Neural progenitor cell (in vitro differentiated cells): ENCODE results near the gene TXNRD3. TPM values are rescaled to one million over a fixed set of nuclear protein-coding genes. Genes with fewer than 3 reads are reported as not detected.

Source experiments
- DNase-seq: peaks from one replicate; pipeline ENCODE4 v3.0.0-alpha.2; 2016; ENCODE audit warnings: low spot score
- H2AFZ ChIP-seq: fragments of 200-600 bp; sonication (generic); replicated peaks from 2 replicates; pipeline ENCODE4 v1.6.1; 2016; ENCODE audit warnings: antibody characterized with exemption
- H3F3A ChIP-seq: fragments of 200-600 bp; sonication (generic); 2 replicates; pipeline ENCODE4 v1.6.1; 2016; ENCODE audit warnings: antibody characterized with exemption, low read depth
- H3K27ac ChIP-seq: fragments of 200-600 bp; sonication (generic); 2 replicates; pipeline ENCODE4 v1.5.1; 2016; ENCODE audit warnings: mild to moderate bottlenecking
- H3K27me3 ChIP-seq: fragments of 200-600 bp; sonication (generic); 2 replicates; pipeline ENCODE4 v1.6.1; 2016; ENCODE audit warnings: mild to moderate bottlenecking, moderate library complexity
- H3K36me3 ChIP-seq: fragments of 200-600 bp; sonication (generic); 2 replicates; pipeline ENCODE4 v1.5.1; 2016
- H3K4me1 ChIP-seq: fragments of 200-600 bp; sonication (generic); 2 replicates; pipeline ENCODE4 v1.6.1; 2016; ENCODE audit warnings: mixed run types
- H3K4me2 ChIP-seq: fragments of 200-600 bp; sonication (generic); 2 replicates; pipeline ENCODE4 v1.6.1; 2016
- H3K4me3 ChIP-seq: fragments of 200-600 bp; sonication (generic); 2 replicates; pipeline ENCODE4 v1.5.1; 2016
- H3K79me2 ChIP-seq: fragments of 200-600 bp; sonication (generic); 2 replicates; pipeline ENCODE4 v1.6.1; 2016; ENCODE audit warnings: low read depth
- H3K9ac ChIP-seq: fragments of 200-600 bp; sonication (generic); 2 replicates; pipeline ENCODE4 v1.6.1; 2016
- H3K9me3 ChIP-seq: fragments of 200-600 bp; sonication (generic); 2 replicates; pipeline ENCODE4 v1.5.1; 2016; ENCODE audit warnings: low read depth
- H4K20me1 ChIP-seq: fragments of 200-600 bp; sonication (generic); 2 replicates; pipeline ENCODE4 v1.6.1; 2016; ENCODE audit warnings: low read depth
- H3K27ac Mint-ChIP-seq: 3 replicates; pipeline ENCODE4 v1.8.0; 2021; ENCODE audit warnings: mixed read lengths
- H3K27me3 Mint-ChIP-seq: 2 replicates; pipeline ENCODE4 v1.8.0; 2022; ENCODE audit warnings: low read depth, mild to moderate bottlenecking, inconsistent platforms, moderate library complexity, mixed read lengths; ENCODE audit not compliant: insufficient read depth
- H3K36me3 Mint-ChIP-seq: 3 replicates; pipeline ENCODE4 v1.8.0; 2021; ENCODE audit warnings: mixed read lengths
- H3K4me1 Mint-ChIP-seq: 3 replicates; pipeline ENCODE4 v1.8.0; 2021; ENCODE audit warnings: mixed read lengths
- H3K4me3 Mint-ChIP-seq: 3 replicates; pipeline ENCODE4 v1.8.0; 2021; ENCODE audit warnings: mild to moderate bottlenecking, moderate library complexity, mixed read lengths
- H3K9me3 Mint-ChIP-seq: 3 replicates; pipeline ENCODE4 v1.8.0; 2020; ENCODE audit warnings: mixed read lengths
- CTCF ChIP-seq: fragments of 200-600 bp; sonication (generic); IDR thresholded peaks from 2 replicates; pipeline ENCODE4 v1.5.1; 2017; ENCODE audit warnings: antibody characterized with exemption, mild to moderate bottlenecking
- EZH2 ChIP-seq: fragments of 200-600 bp; sonication (generic); IDR thresholded peaks from 2 replicates; pipeline ENCODE4 v1.6.1; 2017; ENCODE audit warnings: antibody characterized with exemption, mild to moderate bottlenecking, moderate library complexity
- EZH2phosphoT487 ChIP-seq: fragments of 200-600 bp; sonication (generic); IDR thresholded peaks from 2 replicates; pipeline ENCODE4 v1.6.1; 2017; ENCODE audit warnings: antibody characterized with exemption
- total RNA-seq: library from RNA; depleted of rRNA; stranded (reverse); fragments of >200 nt; gene quantifications from 2 replicates; pipeline ENCODE4 v1.2.3, GENCODE V29; 2015; ENCODE audit warnings: low replicate concordance

The TXNRD3 gene
- total RNA-seq, 1 donor from 2014 or later, result 10.3 TPM

- H3F3A ChIP-seq, result peaks cover 18% of the 10 kb centered on the region
- no peak overlapping the region for H3K4me3 ChIP-seq
- no peaks in the 10 kb centered on the region for H3K79me2 ChIP-seq
- H3K27ac ChIP-seq, result no peak overlapping the region
- peaks cover 3% of the 10 kb centered on the region for H3K4me1 Mint-ChIP-seq
- no peak for DNase-seq
- H2AFZ ChIP-seq, result no peak overlapping the region
- H3K27ac Mint-ChIP-seq, result no peak overlapping the region
- TF ChIP-seq EZH2 (no peak), EZH2phosphoT487 (no peak), CTCF (no peak)
- peaks cover 83% of the 10 kb centered on the region for H3K27me3 ChIP-seq
- H3K36me3 Mint-ChIP-seq, result no peaks in the 10 kb centered on the region
- H3K4me3 Mint-ChIP-seq, result no peak overlapping the region
- no peaks in the 10 kb centered on the region for H3K9me3 ChIP-seq
- H3K4me2 ChIP-seq, result no peak overlapping the region
- H3K4me1 ChIP-seq, result peaks cover 3% of the 10 kb centered on the region
- H3K27me3 Mint-ChIP-seq, result peaks cover 5% of the 10 kb centered on the region
- H3K36me3 ChIP-seq, result no peaks in the 10 kb centered on the region
- H3K9ac ChIP-seq, result no peak overlapping the region
- H3K9me3 Mint-ChIP-seq, result peaks cover 9% of the 10 kb centered on the region
- peaks cover 6% of the 10 kb centered on the region for H4K20me1 ChIP-seq
These were observed 8.8 kb upstream of the TXNRD3 start for GRCh38 chr3:126663750-126664149.

DNA sequence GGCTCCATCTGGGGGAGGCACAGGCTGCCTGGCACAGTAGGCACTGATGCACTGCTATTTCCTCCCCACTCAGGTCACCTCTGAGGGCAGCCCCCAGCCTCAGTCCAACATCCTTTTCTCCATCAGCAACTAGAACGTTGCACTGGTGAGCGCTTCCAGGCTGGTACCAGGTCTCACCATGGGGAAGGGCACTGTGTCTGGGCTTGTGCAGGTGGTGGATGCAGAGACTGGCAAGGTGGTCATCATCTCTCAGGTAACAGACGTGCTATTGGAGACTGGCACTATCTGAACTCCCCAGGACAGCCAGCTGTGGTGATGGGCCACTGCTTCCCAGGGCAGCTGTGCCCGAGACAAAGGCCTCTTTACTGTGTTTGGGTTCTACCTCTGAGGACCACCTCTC is 8.3 kb upstream of the TXNRD3 start:
- Histone ChIP-seq H3K9me3 (no peaks in the 10 kb centered on the region), H3K4me3 (no peak overlapping the region), H3K4me1 (peaks cover 3% of the 10 kb centered on the region), H3F3A (peaks cover 18% of the 10 kb centered on the region), H3K27ac (no peak overlapping the region), H3K36me3 (no peaks in the 10 kb centered on the region), H3K79me2 (no peaks in the 10 kb centered on the region), H2AFZ (no peak overlapping the region), H4K20me1 (peaks cover 6% of the 10 kb centered on the region), H3K4me2 (no peak overlapping the region), H3K27me3 (peaks cover 85% of the 10 kb centered on the region), H3K9ac (no peak overlapping the region)
- Mint-ChIP-seq H3K4me3 (no peak overlapping the region), H3K27me3 (peaks cover 8% of the 10 kb centered on the region), H3K36me3 (no peaks in the 10 kb centered on the region), H3K4me1 (peaks cover 3% of the 10 kb centered on the region), H3K9me3 (peaks cover 9% of the 10 kb centered on the region), H3K27ac (no peak overlapping the region)
- DNase-seq, result no peak
- no peak for TF ChIP-seq EZH2phosphoT487
- TF ChIP-seq EZH2, result no peak
- no peak for TF ChIP-seq CTCF

DNA sequence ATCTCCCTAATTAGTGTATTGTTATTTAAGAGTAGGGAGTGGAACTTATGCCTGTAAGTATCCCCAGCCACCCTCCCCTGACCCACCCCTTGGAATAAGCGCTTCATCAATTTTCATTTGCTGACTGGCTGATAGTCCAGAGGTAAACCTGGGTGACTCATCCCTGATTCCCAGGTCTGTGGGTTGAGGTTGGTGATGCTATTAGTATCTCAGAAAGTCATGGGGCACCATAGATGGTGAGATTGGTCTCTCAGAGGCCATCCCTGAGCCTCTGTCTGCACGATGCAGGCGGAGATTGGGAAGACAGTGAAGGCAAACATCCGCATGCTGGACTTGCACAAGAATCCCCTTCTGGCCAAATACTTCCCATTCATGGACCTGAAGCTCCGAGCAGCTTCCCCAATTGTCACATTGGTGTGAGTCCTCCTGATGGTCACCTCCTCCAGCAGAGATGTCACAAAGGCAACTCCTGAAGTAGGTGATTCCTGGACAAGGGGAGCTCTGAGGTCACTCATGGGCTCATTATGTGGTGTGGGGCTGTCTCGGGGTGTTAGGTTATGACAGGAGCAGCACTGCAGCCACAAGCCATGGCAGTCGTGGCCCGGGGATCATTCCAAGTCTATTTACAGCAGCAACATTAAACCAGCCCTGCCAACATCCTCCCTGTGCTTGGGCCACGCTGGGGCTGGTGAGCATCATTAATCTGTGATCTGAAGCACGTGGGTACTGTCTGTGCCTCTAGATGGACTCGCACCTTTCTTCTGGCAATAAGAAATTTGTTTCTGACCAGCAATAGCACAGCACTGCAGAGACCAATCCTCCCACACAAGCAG is 6.8 kb upstream of the TXNRD3 start:
- Histone ChIP-seq H3K4me1 (peaks cover 3% of the 10 kb centered on the region), H3K79me2 (no peaks in the 10 kb centered on the region), H3K27me3 (peaks cover 76% of the 10 kb centered on the region), H3K9me3 (no peaks in the 10 kb centered on the region), H3K36me3 (no peaks in the 10 kb centered on the region), H3K4me3 (no peak overlapping the region), H3F3A (peaks cover 18% of the 10 kb centered on the region), H2AFZ (no peak overlapping the region), H3K4me2 (no peak overlapping the region), H4K20me1 (peaks cover 6% of the 10 kb centered on the region), H3K9ac (no peak overlapping the region), H3K27ac (no peak overlapping the region)
- H3K27me3 Mint-ChIP-seq, result peaks cover 8% of the 10 kb centered on the region
- no peaks in the 10 kb centered on the region for H3K36me3 Mint-ChIP-seq
- TF ChIP-seq EZH2phosphoT487 (no peak), EZH2 (no peak), CTCF (no peak)
- H3K27ac Mint-ChIP-seq, result no peak overlapping the region
- no peak overlapping the region for H3K4me3 Mint-ChIP-seq
- DNase-seq, result no peak
- peaks cover 12% of the 10 kb centered on the region for H3K9me3 Mint-ChIP-seq
- peaks cover 3% of the 10 kb centered on the region for H3K4me1 Mint-ChIP-seq
